Prostate gland (tissue), 2 donors: ENCODE data around the gene RGMA.

Source experiments
- CTCF ChIP-seq, 4 experiments: fragments of 200-600 bp in 2 of 4; fragments of 450-650 bp in 2 of 4; sonication (generic) in 2 of 4; IDR thresholded peaks; 1 replicate in 3 of 4; 2 replicates in 1 of 4; pipeline ENCODE4 v1.5.1; 2016 to 2019; ENCODE audit warnings: antibody characterized with exemption in 4 of 4, mild to moderate bottlenecking in 2 of 4, moderate library complexity in 2 of 4
- POLR2A ChIP-seq: fragments of 450-650 bp; IDR thresholded peaks from one replicate; pipeline ENCODE4 v1.6.1; 2016; ENCODE audit warnings: antibody characterized with exemption, mild to moderate bottlenecking

GRCh38 chr15:93048426-93048721 is 40.6 kb downstream of the RGMA start:
- TF ChIP-seq POLR2A = no peak
- TF ChIP-seq CTCF (IDR thresholded peaks at IDR 0.05) = no peak
